Activated T-helper 1 cell treated with Interleukin-2 at 50 U/mL for 16 hours (primary cell): ENCODE data around the gene NARF.

Experiments used
- DNase-seq: peaks from one replicate; pipeline ENCODE4 v3.0.0-alpha.2; 2020; ENCODE audit warnings: low read depth

NARF gene

DNA sequence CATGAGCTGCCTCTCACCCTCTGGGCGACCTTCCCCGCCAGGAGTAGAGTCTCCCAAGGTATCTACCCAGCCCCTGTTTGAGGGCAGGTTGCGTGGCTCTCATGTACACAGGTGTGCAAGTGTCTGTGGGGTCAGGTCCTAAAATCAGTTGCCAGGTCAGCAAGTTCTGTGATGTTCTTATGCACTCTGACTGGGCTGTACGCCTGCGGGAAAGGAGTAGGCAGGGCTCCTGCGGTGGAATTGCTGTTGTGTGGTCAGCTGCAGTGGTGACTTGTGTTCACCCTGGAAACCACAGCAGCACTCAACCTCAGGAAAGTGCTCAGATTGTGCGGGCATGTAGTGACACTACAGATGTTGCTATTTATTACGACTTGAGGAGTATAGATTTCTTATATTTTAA lies 19.4 kb downstream of the NARF start:
- DNase-seq, result no peak

DNA sequence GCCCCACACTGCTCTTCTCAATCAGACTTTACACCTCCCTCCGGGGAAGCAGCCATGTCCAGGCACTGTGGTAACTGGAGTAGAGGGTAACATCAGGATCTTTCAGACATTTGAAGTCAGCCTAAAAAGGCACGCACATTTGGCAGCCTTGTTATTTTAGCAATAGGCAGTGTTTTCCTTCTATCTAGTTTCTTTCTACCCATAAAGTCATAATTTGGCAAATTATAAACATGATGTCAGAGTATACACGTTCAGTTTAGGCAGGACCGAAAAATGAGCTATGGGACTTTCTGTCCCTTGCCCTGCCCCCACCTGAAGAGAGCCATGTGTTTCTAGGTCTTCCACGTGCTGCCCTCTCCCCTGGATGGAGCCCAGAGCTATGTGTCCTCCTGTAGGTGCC lies 21.1 kb downstream of the NARF start:
- no peak for DNase-seq

DNA sequence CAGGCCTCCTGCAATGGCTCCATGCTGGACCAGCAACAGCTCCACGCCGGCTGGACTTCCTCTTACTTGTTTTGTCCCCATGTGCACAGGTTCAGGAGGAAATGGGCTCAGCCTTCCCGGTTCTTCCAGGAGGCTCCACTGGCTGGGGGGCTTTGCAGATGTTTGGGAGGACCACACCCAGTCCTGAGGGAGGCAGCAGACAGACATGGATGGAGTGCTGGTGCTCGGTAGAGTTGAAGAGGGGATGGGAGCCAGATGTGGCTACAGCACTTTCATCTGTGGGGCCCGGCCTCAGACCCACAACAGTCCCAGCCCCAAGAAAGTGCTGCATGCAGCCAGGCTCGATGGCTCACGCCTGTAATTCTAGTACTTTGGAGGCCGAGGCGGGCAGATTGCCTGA lies 21.8 kb downstream of the NARF start:
- no peak for DNase-seq

DNA sequence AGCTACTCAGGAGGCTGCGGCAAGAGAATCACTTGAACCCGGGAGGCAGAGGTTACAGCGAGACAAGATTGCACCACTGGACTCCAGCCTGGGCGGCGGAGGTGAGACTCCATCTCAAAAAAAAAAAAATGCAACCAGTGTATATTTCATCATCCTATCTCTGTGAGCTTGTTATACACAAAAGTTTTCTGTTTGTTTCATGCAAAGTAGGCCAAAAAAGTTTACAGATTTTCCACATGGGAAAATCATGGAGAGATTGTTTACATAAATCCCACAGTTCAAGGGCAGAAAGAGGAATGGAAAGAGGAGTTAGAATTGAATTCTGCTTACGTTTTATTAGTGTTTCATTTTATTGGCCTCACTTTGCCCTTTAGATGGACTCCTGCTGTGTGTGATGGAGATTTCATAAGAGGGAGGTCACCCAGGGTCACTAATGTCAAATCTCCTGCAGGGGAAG lies 24.7 kb downstream of the NARF start:
- no peak for DNase-seq

DNA sequence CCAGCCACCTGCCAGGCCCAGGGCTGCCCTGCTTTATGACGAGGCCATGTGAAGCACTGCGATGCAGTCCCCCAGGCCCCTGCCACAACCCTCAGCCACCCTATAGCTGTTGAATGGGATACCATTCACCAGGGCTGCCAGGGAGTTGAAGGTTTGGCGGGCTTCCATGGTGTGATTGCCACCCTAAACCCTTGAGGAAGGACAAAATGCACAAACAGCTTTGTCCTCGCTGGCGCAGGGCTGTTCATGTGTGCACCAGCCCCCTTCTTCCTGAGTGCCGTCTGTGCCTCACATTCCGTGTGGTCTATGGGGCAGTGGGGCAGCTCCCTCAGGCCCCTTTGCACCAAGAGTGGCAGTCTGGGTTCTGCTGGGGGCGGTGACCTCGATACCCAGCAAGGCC lies 25.3 kb downstream of the NARF start:
- DNase-seq, result no peak

DNA sequence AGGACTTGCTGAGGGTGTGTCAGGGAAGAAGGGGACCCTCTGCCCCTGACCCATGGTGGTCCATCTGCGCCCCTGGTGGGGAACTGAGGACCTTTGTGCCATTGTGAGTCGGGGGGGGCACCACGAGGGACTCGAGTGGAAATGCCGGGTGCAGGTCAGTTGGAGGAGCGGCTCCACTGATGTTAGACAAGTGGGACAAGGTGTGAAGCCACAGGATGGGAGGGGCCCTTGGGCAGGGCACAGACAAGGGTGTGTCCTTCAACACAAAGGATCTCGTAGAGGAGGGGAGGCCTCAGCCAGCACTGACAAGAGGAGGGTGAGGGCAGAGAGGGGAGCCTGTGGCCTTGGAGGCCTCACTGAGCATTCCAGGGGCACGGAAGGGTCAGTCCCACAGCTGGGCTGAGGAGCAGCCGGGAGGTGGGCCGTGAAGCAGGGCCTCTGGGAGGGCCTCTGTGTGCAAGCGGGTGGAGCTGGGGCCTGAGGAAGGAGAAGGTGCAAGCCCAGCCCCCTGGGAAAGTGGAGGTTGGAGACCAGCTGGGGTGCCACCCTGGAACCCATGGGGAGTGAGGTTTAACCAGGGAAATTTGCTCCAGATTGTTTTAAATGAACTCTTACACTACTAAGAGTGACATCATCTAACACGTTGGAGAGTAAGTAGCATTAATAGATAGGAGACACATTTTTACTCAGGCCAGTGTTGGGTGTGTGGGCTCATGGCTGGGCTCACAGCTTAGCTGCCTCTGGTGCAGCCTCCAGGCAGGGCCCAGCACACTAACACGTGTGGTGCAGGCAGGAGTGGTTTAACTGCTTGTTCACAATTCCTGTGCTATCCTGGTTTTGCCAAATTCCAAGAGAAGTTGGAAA lies 27.9 kb downstream of the NARF start:
- DNase-seq, result no peak

DNA sequence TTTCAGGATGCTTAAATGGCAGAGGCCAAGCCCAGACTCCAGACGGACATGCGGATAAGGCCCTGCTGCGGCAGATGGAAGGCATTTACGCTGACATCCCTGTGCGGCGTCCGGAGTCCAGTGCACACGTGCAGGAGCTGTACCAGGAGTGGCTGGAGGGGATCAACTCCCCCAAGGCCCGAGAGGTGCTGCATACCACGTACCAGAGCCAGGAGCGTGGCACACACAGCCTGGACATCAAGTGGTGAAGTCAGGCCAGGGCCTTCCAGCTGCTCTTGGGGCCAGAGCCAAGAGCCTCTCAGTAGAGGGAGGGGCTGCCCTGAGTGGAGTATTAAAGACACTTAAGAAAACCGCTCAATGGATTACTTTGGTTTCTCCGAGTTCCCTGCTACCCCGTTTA lies 29.4 kb downstream of the NARF start:
- no peak for DNase-seq

DNA sequence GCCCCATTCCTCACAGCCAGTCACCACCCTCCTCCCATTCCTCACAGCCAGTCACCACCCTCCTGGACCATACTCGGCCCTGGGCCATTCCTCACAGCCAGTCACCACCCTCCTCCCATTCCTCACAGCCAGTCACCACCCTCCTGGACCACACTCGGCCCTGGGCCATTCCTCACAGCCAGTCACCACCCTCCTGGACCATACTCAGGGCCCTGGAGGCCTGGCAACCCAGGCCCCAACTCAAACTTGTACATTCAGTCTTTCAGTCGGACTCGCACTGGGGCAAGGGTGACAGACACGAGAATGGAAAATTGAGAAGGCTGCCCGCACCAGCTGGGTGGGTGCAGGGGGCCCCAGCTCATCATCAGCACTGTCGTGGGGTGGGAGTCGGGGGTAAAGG lies 30.6 kb downstream of the NARF start:
- no peak for DNase-seq

DNA sequence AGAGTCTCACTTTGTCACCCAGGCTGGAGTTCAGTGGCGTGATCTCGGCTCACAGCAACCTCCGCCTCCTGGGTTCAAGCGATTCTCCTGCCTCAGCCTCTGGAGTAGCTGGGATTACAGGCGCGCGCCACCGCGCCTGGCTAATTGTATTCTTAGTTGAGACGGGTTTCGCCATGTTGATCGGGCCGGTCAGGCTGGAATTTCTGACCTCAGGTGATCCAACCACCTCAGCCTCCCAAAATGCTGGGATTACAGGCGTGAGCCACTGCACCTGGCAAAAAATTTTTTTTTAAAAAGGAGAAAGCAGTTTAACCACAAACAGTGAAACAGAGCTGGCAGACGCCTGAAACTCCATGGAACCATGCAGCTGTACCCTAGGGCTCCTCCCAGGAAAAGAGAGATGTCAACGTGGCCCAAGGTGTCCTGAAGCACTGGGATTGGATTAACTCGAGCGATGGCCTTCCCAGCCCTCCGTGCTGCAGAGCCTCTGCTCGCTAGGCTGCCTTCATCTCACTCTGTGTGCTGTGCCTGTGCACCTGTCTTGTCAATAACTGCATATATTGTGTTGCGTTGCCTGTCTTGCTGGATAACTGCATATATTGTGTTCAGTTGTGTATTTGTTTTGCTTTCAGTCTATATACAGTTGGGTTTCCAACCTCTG lies 31.4 kb downstream of the NARF start:
- DNase-seq, result no peak

DNA sequence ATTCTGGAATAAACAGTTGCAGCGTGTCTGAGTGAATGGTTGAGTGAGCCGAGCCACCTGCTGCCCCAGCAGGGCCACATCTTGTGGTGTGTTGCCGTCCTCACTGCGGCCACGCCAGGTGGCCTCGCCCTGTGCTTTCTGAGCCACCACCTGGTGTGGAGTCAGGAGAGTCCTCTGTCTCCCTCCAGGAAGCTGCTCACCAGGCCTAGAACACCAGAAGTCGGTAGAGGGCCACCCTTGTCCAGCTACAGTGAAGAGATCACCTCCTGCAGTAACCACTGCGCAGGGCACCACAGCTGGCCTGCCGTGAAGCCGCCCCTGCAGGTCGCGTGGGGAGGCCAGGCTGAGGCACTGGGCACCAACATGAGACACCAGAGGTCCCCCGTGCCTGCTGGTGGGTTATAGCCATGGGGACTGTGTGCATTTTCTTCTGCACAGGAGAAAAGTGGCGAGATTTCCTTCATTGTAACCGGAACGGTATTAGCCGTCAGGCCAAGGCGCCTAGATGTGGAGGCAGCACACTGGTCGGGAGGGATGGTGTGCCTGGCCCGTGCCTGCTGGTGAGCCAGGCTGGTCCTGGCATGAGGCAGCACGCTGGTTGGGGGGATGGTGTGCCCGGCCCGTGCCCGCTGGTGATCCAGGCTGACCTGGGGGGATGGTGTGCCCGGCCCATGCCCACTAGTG lies 32.1 kb downstream of the NARF start:
- no peak for DNase-seq

DNA sequence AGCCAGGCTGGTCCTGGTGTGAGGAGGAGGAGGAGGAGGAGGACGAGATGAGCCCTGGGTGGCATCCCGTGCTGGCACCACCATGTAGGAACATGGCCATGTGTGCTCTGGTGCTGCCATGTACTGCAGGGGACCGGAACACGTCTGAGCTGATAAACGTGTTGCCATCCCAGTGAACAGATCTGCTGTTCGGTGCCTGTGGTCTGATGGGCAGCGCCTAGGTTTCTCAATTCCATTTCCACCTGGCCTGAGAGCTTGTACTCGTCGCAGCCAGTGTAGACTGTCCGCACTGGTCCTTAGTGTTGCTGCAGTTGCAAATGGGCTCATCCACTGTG lies 32.6 kb downstream of the NARF start:
- no peak for DNase-seq

DNA sequence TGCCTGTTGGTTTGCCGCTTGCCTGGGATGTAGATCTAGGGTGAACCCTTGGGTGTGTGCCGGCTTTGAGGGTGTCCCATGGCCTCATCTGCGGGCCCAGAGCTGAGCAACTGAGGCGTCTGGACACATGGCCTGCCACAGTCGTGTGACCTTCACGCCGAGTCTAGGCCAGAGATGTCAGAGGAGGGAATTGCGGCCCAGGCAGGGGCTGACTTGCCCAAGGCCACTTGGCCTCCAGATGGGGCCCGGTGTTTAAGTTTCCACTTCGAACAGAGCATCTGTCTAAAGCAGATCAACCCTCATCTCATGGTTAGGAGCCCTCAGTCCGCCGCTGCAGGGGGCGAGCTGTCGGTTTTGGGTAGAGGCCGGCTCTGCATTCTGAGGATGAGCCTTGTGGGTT lies 33.0 kb downstream of the NARF start:
- DNase-seq, result no peak

DNA sequence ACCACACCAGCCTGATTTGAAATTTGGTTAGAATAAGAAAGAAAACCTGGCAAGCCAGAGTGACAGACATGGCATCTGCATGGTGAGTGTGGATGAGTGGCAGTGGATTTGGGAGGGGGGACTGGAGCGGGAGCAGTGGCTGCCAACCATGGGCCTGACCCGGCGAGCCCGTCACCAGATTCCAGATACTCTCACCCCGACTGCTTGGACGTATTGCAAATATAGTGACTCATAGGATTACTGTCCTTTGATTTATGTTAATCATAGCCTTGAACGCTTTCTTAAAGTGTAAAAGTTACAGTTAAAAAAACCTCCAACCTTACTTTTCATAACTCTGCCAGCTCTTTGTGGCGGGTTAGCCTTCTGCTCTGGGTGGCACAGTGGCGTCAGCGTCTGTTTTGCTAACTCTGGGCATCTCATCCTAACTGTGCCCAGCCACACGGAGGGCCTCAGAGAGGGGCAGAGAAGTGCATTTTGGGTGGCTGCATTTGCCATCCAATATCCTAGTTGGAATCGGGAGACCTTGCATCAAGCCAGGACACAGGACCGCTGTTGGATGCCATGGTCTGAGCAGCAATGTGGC lies 34.2 kb downstream of the NARF start:
- no peak for DNase-seq

DNA sequence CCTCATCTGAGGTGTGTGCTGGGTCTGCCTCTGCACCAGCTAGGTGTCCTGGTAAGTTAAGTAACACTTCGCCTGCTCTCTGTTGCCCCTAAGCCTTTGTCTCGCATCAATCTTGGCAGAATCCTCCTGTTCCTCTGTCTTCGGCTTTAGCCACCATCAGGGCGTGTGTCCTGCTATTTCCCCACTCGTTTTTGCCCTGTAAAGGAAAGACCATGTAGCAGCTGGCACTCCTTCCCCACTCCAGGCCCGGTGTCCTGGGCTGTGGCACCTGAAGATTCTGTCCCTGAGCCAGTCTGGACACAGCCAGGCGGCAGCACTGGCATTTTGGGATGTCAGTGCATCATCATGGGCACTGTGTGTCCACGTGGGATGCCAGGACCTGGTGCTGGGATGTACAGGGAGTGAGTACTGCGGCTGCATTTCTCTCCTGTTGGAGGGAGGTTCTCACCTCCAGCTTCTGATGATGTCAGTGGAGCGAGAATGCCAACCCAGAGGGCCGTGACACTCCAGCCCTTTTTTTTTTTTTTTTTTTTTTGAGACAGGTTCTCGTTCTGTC lies 34.8 kb downstream of the NARF start:
- DNase-seq, result no peak

DNA sequence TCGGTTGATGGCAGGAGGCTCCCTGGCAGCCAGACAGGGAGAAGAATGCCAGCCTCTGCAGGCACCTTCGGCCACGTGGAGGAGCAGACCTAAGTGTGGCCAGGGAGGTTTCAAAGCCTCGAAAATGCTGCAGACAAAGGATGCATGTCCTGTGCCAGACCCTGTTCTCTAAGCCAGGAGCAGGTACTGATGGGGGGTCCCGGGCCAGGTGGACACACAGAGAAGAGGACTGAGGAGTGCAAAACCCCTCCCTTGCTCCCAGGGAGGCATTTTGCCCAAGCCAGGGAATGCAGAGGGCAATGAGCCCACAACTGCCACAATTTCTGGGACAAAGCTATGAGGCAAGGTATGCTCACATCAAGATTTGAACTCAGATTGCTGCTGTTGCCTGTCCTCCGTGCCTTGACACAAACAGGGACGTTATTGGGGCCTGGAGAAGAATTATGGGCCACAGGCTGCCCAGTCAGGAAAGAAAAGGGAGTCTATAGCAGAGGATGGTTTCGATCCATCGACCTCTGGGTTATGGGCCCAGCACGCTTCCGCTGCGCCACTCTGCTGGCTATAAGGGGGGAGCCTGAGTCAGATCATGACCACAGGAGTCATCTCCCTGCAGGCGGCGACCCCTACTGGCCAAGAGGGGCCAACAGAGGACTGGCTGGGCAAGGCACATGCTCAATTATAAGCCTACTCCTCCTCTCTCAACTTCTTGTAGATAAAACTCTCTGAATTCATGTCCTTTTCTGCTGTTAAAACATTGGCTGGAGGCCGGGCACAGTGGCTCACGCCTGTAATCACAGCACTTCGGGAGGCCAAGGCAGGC lies 35.9 kb downstream of the NARF start:
- peak; percentile 83 for DNase-seq

DNA sequence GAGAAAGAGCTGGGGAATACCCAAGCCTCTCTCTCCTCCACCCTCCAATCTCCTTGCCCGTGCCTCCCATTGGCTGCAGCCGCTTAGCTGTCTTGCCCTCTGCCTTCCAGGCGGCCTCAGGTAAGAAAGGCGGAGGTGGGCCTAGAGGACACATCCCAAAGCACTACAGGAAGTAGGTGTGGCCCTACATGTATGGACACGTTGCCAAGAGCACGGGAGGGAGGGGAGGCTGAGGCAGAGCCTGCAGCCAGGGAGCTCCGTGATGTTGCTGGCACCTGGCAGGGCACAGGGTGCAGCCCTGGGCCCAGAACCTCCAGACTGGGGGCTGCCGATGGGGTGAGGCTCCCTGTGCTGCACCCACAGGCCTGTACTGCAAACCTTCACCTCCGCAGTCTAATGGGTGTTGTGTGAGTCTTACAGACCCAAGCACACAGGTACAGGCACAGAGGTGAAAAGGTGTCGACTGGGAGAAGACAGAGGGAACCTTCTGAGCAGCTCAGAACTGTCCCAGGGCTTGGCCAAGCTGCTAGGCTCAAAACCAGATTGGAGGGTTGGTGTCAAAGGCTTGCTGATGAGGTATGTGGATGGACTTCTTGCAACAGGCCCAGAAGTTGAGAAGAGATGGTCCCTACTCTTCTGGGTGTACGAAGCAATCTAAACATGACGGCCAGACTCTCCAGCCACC lies 37.4 kb downstream of the NARF start:
- DNase-seq, result no peak

DNA sequence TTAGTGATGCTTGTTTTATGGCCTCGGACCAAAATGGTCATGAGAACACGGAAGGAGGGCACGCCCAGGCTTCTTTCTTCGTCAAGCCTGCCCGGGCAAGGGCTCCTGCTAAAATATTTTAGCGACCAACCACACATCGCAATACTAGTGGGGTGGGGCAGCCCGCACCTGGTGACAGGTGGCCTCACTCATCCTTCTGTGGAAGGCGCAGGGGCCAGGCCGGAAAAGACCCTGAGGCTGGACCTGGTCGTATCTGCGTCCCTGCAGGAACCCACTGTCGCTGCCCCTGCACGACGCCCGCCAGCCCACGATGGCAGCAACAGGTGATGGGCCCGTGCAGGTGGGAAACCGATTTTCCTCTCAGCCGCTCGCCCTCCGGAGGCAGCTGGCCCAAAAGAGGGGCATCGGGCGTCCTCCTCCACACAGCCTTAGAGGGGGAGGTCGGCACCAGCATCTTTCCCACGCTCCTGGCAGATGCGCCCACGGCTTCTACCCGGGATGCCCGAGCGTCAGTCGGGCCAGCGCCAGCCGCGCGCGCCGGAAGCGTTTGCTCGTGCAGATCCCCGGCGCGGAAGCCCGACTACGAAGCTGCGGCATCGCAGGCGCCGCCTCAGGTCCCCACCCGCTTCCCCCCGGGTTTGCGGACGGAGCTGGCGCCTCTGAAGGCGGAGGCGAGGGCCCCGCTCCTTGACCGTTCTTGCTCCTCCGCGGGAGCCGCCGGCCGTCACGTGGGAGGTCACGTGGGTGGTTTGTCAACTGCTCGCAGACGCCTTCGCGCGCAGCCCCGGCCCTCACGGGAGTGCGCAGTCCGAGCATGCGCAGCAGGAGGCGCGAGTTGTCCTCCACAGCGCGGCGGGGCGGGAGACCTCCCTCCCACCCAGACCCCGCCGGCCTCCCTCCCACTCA lies 38.2 kb downstream of the NARF start:
- peak; percentile 80 for DNase-seq

DNA sequence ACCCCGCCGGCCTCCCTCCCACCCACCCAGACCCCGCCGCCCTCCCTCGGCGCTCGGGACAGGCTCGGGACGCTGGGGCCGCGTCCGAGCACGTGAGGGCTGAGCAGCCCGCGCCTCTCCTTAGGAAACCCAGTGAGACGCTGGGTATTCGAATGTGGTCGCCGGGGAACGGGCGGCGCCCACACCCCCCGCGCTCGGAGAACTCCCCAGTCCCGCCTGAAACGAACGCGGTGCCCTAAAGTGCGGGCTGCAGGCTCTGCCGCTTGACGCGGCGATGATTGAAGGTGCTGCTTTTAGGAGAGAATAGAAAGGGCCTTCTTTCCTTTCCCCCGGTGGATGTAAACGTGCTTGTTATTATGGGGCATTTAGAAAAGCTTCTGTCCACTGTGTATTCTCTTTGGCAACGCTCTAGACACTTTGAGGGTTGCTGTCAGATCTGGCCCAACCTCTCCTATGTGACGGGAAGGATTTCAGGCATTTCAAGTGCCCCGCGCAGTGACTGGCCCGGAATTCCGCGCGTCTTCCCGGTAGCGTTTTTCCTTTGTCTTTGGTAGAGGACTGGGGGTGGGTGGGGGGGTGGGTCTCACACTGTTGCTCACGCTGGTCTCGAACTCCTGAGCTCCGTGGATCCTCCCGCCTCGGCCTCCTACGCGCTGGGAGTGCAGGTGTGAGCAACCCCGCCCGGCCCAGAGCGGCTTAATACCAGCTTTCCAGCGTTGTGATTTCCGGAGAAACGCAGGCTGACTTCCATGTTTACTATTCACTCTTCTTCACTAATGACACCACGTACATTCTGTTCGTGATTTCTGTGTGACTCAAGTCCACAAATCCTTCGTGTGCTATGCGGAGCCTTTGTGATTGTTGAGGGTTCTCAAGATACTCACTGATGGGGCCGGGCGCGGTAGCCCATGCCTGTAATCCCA lies 39.2 kb downstream of the NARF start:
- no peak for DNase-seq

DNA sequence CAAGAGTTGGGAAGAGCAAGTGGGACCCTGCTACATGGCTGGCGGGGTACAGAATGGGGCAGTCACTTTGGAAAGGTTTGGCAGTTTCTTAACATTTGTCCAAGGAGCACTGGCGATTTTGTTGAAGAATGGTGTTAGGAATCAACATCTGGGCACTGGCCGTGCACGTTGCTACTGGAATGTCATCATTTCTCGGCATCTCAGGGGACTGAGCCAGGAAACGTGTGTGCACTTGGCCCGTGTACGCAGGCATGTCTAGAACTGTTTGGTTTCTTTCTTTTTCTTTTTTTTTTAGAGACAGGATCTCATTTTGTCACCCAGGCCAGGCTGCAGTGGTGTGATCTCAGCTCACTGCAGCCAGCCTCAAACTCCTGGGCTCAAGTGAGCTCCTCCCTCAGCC lies 43.7 kb downstream of the NARF start:
- no peak for DNase-seq
